Testis (tissue), 2 donors: Measurements from ENCODE around the gene C1QL2.

Experiments used
- POLR2A ChIP-seq: fragments of 450-650 bp; IDR thresholded peaks from one replicate; pipeline ENCODE4 v1.6.1; 2017; ENCODE audit warnings: antibody characterized with exemption, mild to moderate bottlenecking, moderate library complexity
- TF ChIP-seq, protein P1 (sequence below), 3 experiments: fragments of 450-650 bp in 2 of 3; fragments of 200-600 bp in 1 of 3; sonication (generic) in 1 of 3; IDR thresholded peaks; one replicate each; pipeline ENCODE4 v1.5.1; 2016 to 2019; ENCODE audit warnings: antibody characterized with exemption in 3 of 3, mild to moderate bottlenecking in 2 of 3, moderate library complexity in 1 of 3

- no peak for TF ChIP-seq POLR2A
- TF ChIP-seq, protein P1, sequence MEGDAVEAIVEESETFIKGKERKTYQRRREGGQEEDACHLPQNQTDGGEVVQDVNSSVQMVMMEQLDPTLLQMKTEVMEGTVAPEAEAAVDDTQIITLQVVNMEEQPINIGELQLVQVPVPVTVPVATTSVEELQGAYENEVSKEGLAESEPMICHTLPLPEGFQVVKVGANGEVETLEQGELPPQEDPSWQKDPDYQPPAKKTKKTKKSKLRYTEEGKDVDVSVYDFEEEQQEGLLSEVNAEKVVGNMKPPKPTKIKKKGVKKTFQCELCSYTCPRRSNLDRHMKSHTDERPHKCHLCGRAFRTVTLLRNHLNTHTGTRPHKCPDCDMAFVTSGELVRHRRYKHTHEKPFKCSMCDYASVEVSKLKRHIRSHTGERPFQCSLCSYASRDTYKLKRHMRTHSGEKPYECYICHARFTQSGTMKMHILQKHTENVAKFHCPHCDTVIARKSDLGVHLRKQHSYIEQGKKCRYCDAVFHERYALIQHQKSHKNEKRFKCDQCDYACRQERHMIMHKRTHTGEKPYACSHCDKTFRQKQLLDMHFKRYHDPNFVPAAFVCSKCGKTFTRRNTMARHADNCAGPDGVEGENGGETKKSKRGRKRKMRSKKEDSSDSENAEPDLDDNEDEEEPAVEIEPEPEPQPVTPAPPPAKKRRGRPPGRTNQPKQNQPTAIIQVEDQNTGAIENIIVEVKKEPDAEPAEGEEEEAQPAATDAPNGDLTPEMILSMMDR (IDR thresholded peaks at IDR 0.05), result no peak
These were observed 47.6 kb upstream of the C1QL2 start for GRCh38 chr2:119206201-119206600.
